WTC11 (cell line): ENCODE results near the gene SLC47A1.

Experiments
- CTCF ChIP-seq: fragments of 200-600 bp; IDR thresholded peaks from 2 replicates; pipeline ENCODE4 v1.8.0; 2022; ENCODE audit warnings: antibody characterized with exemption
- ESRRA ChIP-seq: sonication (generic); formaldehyde crosslinking; IDR thresholded peaks from 2 replicates; pipeline ENCODE4 v1.8.1; 2022; ENCODE audit warnings: mild to moderate bottlenecking, missing genetic modification reagents, borderline replicate concordance
- FOXP4 ChIP-seq: sonication (generic); formaldehyde crosslinking; IDR thresholded peaks from 2 replicates; pipeline ENCODE4 v1.8.0; 2022; ENCODE audit warnings: mild to moderate bottlenecking, missing genetic modification reagents
- IRF1 ChIP-seq: sonication (generic); formaldehyde crosslinking; IDR thresholded peaks from 2 replicates; pipeline ENCODE4 v1.8.0; 2023; ENCODE audit warnings: missing genetic modification reagents
- MAX ChIP-seq: sonication (generic); formaldehyde crosslinking; IDR thresholded peaks from 2 replicates; pipeline ENCODE4 v1.8.0; 2022; ENCODE audit warnings: mild to moderate bottlenecking, missing genetic modification reagents
- MLX ChIP-seq: sonication (generic); formaldehyde crosslinking; IDR thresholded peaks from 2 replicates; pipeline ENCODE4 v1.8.1; 2023; ENCODE audit warnings: mild to moderate bottlenecking, missing genetic modification reagents, moderate library complexity
- NR1H2 ChIP-seq: sonication (generic); formaldehyde crosslinking; IDR thresholded peaks from 2 replicates; pipeline ENCODE4 v1.9.0; 2021; ENCODE audit warnings: mild to moderate bottlenecking, moderate library complexity, missing genetic modification reagents
- NR3C1 ChIP-seq: sonication (generic); formaldehyde crosslinking; conservative IDR thresholded peaks from 2 replicates; pipeline ENCODE4 v1.8.1; 2023; ENCODE audit warnings: low read depth, mild to moderate bottlenecking, missing genetic modification reagents
- RELA ChIP-seq: sonication (generic); formaldehyde crosslinking; IDR thresholded peaks from 2 replicates; pipeline ENCODE4 v1.8.1; 2022; ENCODE audit warnings: missing genetic modification reagents, mild to moderate bottlenecking, borderline replicate concordance
- SP1 ChIP-seq: sonication (generic); formaldehyde crosslinking; conservative IDR thresholded peaks from 2 replicates; pipeline ENCODE4 v1.8.1; 2022; ENCODE audit warnings: missing genetic modification reagents
- ZNF232 ChIP-seq: sonication (generic); formaldehyde crosslinking; IDR thresholded peaks from 2 replicates; pipeline ENCODE4 v1.8.0; 2022; ENCODE audit warnings: mild to moderate bottlenecking, missing genetic modification reagents
- ZNF263 ChIP-seq: sonication (generic); formaldehyde crosslinking; IDR thresholded peaks from 2 replicates; pipeline ENCODE4 v1.8.1; 2022; ENCODE audit warnings: low read depth, mild to moderate bottlenecking, moderate library complexity, missing genetic modification reagents

- TF ChIP-seq NR3C1 (CRISPR knock-in tag) (no peak), RELA (CRISPR knock-in tag) (no peak), CTCF (no peak), NR1H2 (CRISPR knock-in tag) (no peak), ESRRA (CRISPR knock-in tag) (no peak), SP1 (CRISPR knock-in tag) (no peak), FOXP4 (no peak), ZNF263 (CRISPR knock-in tag) (no peak), MLX (CRISPR knock-in tag) (no peak), IRF1 (CRISPR knock-in tag) (no peak), ZNF232 (no peak), MAX (CRISPR knock-in tag) (no peak)
Measured at GRCh38 chr17:19495828-19496528, 37.7 kb upstream of the SLC47A1 start.
